ENCODE data around the gene GHR. TPM values are rescaled to one million over a fixed set of nuclear protein-coding genes. Genes with fewer than 3 reads are reported as not detected.

GHR gene
- polyA plus RNA-seq, 1 donor (not counting 4 experiments of a cell fraction or from before 2014, with no cell fraction given), result 1.8 TPM

DNA sequence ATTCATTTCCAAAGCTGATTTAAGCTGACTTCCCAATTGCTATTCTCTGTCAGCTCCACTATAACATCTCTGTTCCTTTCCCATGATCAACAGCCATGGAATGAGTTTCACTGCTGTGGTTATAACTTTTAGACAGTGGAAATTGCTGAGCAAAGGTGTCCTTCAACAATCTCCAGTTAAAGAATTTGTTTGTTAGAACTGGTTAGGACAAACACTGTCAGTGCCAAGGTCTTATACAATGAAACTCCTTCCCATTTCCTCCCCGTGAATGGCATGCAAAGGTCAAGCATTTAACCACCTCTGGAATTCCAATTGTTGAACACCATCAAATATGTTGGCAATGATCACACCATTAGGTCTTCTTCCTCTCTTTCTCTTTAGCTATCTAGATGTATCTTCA lies 45.7 kb upstream of the GHR start:
- no peaks in the 10 kb centered on the region for H4K20me1 ChIP-seq (ENCODE audit: control insufficient read depth, extremely low read depth, insufficient read depth, low read length)
- dilution Hi-C loops (cut with MboI; ENCODE audit: extremely low pct_ligation_motif_present, low sequenced_read_pairs), result no loop called here

DNA sequence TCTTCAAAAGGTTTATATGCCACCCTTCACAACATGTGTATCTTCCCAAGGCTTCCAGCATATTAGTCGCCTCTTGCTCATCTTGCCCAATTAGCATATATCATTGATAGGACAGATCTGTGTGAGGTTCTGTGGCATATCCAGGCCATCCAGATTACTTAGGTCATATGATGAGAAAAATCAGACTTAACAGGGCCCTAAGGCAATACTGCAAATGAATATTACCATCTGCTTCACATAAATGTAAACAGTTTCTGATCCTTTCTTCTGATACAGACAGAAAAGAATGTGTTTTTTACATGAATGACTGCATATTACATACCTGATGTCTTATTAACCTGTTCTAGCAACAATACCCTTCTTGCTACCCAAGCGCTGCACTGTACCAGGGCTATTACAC lies 41.3 kb upstream of the GHR start:
- Histone ChIP-seq H3K36me3 (ENCODE audit: control insufficient read depth in 2 of 2, extremely low read depth in 1 of 2, insufficient read depth in 2 of 2, low read length in 2 of 2) (no peaks in the 10 kb centered on the region), H3K9me1 (ENCODE audit: control insufficient read depth, extremely low read depth, insufficient read depth, low read length) (no peaks in the 10 kb centered on the region), H3K79me2 (ENCODE audit: control insufficient read depth, insufficient read depth, low read length) (no peaks in the 10 kb centered on the region), H4K20me1 (ENCODE audit: control insufficient read depth, extremely low read depth, insufficient read depth, low read length) (no peaks in the 10 kb centered on the region), H3K4me3 (ENCODE audit: control insufficient read depth in 2 of 3, extremely low read depth in 1 of 3, insufficient read depth in 2 of 3, low read depth in 1 of 3, low read length in 3 of 3) (no peak overlapping the region), H3K9ac (ENCODE audit: control insufficient read depth, extremely low read depth, insufficient read depth, low read length) (no peak overlapping the region), H3K27ac (ENCODE audit: control insufficient read depth, insufficient read depth, low read length) (no peak overlapping the region), H3K4me1 (ENCODE audit: control insufficient read depth, extremely low read depth, insufficient read depth, low read length) (no peaks in the 10 kb centered on the region), H2AFZ (ENCODE audit: control insufficient read depth, low read length) (no peak overlapping the region), H3K4me2 (ENCODE audit: control insufficient read depth, extremely low read depth, insufficient read depth, low read depth, low read length) (no peak overlapping the region), H3K9me3 (ENCODE audit: control insufficient read depth, low read depth, low read length) (no peaks in the 10 kb centered on the region), H3K27me3 (ENCODE audit: control insufficient read depth, extremely low read depth, insufficient read depth, low read length) (no peaks in the 10 kb centered on the region)
- FAIRE-seq (no peak), DNase-seq (ENCODE audit: low read depth, low spot score) (no peak)
- dilution Hi-C loops (cut with MboI; ENCODE audit: extremely low pct_ligation_motif_present, low sequenced_read_pairs), result no loop called here
- TF ChIP-seq, protein P1, sequence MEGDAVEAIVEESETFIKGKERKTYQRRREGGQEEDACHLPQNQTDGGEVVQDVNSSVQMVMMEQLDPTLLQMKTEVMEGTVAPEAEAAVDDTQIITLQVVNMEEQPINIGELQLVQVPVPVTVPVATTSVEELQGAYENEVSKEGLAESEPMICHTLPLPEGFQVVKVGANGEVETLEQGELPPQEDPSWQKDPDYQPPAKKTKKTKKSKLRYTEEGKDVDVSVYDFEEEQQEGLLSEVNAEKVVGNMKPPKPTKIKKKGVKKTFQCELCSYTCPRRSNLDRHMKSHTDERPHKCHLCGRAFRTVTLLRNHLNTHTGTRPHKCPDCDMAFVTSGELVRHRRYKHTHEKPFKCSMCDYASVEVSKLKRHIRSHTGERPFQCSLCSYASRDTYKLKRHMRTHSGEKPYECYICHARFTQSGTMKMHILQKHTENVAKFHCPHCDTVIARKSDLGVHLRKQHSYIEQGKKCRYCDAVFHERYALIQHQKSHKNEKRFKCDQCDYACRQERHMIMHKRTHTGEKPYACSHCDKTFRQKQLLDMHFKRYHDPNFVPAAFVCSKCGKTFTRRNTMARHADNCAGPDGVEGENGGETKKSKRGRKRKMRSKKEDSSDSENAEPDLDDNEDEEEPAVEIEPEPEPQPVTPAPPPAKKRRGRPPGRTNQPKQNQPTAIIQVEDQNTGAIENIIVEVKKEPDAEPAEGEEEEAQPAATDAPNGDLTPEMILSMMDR (optimal IDR thresholded peaks at IDR 0.05 in 1 of 3, IDR thresholded peaks at IDR 0.05 in 1 of 3, conservative IDR thresholded peaks at IDR 0.05 in 1 of 3; ENCODE audit: extremely low read depth in 1 of 3, insufficient read depth in 2 of 3, low read length in 3 of 3), result no peak
- no peak for TF ChIP-seq EZH2 (IDR thresholded peaks at IDR 0.05; ENCODE audit: low read length)

More for the DNA sequence above, 45.7 kb upstream of the GHR start:
- DNase-seq (ENCODE audit: low read depth, low spot score), result no peak
- TF ChIP-seq EZH2 (IDR thresholded peaks at IDR 0.05; ENCODE audit: low read length), result no peak
- TF ChIP-seq, protein P1 (optimal IDR thresholded peaks at IDR 0.05 in 1 of 3, IDR thresholded peaks at IDR 0.05 in 1 of 3, conservative IDR thresholded peaks at IDR 0.05 in 1 of 3; ENCODE audit: extremely low read depth in 1 of 3, insufficient read depth in 2 of 3, low read length in 3 of 3), result no peak
- Histone ChIP-seq H3K4me2 (ENCODE audit: control insufficient read depth, extremely low read depth, insufficient read depth, low read depth, low read length) (no peak overlapping the region), H2AFZ (ENCODE audit: control insufficient read depth, low read length) (no peak overlapping the region), H3K9me1 (ENCODE audit: control insufficient read depth, extremely low read depth, insufficient read depth, low read length) (no peaks in the 10 kb centered on the region), H3K27me3 (ENCODE audit: control insufficient read depth, extremely low read depth, insufficient read depth, low read length) (no peaks in the 10 kb centered on the region), H3K4me1 (ENCODE audit: control insufficient read depth, extremely low read depth, insufficient read depth, low read length) (no peaks in the 10 kb centered on the region), H3K9me3 (ENCODE audit: control insufficient read depth, low read depth, low read length) (no peaks in the 10 kb centered on the region), H3K79me2 (ENCODE audit: control insufficient read depth, insufficient read depth, low read length) (no peaks in the 10 kb centered on the region), H3K27ac (ENCODE audit: control insufficient read depth, insufficient read depth, low read length) (no peak overlapping the region), H3K9ac (ENCODE audit: control insufficient read depth, extremely low read depth, insufficient read depth, low read length) (no peak overlapping the region), H3K4me3 (ENCODE audit: control insufficient read depth in 2 of 3, extremely low read depth in 1 of 3, insufficient read depth in 2 of 3, low read depth in 1 of 3, low read length in 3 of 3) (no peak overlapping the region), H3K36me3 (ENCODE audit: control insufficient read depth in 2 of 2, extremely low read depth in 1 of 2, insufficient read depth in 2 of 2, low read length in 2 of 2) (no peaks in the 10 kb centered on the region)
- FAIRE-seq, result no peak
